OCI-M2 (cell line): ENCODE data around the gene INF2.
"Not testable (repeated sequence)": the region's sequence is repeated elsewhere in the genome, so short reads cannot be mapped to it uniquely, and the experiment has no call there.

Experiments
- DNase-seq: peaks from one replicate; lab custom pipeline; 2025; ENCODE audit not compliant: unreplicated experiment; lab: John Stamatoyannopoulos, UW

Gene INF2

DNA sequence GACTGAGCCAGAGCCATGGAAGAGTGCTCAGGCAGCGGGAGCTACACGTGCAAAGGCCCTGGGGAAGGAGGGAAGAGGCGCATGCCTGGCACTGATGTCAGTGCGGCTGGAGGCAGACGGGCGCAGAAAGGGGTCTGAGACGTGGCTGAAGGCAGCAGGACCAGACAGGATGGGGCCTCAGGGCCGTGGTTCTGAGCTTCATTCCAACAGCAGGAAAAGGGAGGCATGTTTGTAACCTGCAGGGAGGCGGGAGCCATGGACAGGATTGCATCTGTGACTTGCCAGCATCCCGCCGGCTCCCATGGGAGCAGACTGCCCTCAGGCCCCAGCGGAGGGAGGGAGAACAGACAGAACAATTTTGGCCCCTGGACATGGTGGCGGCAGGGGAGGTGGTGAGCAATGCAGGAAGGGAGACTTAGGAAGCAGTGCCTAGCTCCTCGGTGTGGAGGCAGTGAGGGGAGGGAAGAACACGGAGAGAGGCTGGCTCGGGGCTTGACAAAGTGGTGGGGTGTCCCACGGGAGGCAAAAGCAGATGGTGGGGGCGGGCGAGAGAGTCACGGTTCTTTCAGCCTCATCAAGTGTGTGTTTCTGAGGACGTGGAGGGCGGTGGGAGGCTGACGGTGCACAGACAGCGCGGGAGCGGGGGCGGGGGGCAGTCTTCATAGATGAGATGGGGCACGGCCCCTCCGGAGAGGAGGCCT, 33.3 kb upstream of the INF2 start:
- DNase-seq: no peak

DNA sequence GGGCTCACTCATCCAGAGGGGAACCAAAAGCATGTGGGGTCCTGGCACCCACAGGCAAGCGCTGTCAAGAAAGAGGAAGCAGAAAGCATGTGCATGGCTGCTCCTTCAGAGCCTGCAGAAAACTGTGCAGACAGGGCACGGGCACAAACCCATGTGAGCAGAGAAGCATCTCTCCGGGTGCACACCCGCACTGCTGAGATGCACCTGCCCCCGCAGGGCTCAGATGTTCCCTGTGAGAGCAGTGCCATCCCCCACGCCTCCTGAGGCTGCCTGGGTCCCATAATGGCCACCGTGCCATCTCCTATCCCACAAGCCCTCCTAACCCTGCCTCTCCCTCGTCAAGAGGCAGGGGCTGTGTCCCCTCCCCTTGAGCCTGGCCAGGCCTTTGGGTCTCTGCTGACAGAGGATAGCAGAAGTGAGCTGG, 32.3 kb upstream of the INF2 start:
- DNase-seq: no peak

DNA sequence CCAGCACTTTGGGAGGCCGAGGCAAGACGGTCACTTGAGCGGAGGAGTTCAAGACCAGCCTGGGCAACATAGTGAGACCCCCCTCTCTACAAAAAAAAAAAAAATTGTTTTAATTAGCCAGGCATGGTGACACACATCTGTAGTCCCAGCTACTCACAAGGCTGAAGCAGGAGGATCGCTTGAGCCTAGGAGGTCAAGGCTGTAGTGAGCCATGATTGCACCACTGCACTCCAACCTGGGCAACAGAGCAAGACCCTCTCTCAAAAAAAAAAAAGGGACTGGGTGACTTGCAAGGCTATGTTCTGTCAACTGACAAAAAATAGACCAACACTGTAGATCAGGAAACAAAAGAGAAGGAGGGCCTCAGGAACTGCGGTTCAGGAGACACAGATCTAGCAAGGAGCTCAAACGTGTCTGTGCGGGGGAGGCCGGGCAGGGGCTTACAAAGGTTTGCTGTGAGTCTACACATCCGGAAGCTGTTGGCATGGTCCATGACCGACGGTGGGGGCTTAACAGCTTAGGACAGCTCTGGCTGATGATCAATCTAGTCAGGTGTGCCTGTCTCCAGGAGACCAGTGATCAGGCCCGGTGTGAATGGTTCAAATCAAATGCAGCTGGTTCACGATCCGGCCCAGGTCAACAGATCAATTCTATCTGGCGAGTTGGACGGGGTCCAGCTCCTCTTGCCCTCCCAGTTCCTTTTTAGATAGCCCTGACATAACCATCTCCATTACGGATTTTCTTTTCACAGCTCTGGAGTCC, 31.7 kb upstream of the INF2 start:
- no peak for DNase-seq

DNA sequence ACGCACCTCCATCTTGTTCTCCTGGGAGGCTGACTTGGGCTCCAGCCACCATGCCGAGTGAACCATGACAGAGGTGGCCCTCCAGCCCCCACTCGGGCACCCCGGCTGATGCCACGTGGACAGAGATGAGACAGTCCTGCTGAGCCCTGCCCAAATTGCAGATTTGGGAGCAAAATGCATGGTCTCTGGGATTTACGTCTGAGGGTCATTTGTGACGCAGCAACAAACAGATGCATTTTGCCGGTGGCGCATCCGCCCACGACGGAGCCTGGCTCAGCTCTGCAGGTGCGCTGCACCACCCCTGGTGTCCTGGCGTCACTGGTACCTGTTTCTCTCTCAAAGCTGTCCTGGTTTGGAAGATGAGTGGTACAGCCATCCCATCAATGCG, 31.1 kb upstream of the INF2 start:
- DNase-seq: no peak

DNA sequence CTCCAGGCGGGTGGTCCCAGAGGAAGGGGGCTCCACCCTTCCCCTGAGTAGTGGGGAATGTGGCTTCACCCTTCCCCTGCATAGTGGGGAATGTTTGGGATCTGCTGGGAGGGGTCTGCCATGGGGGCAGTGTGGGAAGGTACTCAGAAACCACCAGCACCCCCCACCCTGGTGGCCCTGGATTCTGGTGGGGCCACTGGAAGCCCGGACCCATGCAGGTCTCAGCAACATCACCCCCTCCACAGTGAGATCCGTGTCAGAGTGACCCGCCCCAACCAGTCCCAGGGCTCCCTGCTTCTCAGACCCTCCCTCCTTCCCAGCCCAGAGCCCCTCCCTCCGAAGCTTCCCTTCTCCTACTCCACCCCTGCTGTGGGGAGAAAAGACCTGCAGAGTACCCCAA, 30.3 kb upstream of the INF2 start:
- no peak for DNase-seq

DNA sequence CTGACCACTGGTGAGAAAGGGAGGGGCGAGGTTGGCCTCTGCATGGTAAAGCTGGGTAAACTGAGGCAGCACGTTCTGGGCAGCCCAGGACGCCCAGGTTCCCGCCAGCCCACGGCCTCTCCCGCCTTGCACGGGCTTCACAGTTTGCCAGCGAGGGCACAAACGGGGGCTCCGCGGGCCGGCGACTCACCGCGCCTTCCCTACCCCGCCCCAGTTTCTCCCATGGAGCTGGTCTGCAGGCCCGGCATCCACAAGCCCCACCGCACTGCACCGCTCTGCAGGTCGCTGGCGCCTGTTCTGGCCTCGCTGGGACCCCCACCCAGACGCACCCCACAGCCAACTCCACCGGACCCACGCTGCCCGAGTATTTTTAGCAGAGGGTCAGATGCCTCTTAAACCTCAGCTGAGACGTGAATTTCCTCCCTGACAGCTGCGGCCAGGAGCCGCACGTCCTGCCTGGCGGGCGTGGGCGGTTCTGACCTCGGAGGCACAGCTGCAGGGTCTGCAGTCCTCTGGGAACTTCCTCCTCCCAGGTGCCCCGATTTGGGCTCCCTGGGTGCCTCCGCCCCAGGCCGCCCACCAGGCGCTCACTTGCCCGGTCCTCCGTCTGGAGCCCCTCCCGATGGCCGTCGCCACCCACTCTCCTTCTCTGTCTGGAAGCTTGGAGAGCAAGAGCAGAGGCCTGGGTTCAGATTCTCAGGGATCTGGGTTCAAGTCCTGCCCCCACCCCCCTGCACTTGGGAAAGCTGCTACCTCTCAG, 29.5 kb upstream of the INF2 start:
- DNase-seq: no peak

DNA sequence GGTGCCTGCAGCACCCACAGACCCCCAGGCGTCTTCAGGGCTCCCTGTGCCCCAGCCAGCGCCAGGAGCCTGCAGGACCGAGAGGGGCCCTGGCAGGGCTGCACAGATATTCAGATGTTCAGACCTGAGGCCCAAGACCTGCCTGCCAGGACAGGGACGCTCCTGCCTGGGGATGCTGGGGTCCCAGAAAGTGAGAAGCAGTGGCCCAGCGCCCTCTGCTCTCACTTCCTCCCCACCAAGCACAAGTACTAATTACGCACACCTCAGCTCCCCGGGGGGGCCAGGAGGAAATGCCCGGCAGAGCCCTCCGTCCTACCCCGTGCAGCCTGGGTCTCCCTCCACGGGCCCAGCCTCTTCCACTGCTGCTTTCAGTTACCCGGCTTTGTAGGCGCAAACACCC, 28.8 kb upstream of the INF2 start:
- no peak for DNase-seq

DNA sequence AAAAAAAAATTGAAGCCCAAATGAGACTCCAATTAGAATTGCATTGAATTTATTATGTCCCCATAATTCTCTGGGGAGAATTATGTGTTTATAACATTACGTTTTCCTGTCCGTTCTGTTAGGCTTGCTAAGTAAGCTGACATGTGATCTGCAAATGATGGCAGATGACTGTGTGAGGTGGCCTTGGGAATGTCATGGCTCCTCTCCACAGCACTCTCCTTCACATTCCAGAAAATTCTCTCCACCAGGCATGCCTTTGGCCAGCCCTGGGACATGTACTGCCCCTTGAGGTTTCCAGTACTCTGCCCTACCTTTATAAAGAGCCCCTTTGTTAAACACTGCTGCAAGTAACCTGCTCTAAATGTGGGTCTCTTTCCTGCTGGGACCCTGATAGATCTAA, 28.3 kb upstream of the INF2 start:
- DNase-seq: no peak

DNA sequence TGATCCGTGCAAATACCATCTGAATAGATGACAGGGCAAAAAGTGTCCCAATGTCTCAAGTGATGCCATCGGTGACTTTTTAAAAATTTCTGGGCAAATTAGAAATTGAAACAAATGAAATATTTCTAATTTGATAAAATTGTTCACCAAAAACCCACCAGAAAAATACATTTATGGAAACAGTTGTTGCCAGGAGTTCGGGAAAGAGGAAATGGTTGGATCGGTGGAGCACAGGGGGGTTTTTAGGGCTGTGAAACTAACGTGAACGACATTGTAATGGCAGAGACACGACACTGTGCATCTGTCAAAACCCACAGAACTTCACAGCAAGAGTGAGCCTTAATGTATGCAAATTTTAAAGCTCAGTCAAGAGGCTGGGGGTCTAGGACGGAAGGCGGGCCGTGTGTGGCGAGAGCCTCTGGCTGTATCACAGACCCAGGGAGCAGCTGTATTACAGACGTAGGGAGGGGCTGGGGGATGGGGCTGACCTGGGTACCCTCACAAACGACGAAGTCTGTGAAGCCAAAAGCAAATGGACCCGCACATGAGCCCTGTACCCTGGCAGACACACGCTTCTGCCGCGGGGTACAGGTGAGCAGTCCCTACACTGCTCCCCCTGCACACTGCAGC, 27.8 kb upstream of the INF2 start:
- not testable (repeated sequence) for DNase-seq

DNA sequence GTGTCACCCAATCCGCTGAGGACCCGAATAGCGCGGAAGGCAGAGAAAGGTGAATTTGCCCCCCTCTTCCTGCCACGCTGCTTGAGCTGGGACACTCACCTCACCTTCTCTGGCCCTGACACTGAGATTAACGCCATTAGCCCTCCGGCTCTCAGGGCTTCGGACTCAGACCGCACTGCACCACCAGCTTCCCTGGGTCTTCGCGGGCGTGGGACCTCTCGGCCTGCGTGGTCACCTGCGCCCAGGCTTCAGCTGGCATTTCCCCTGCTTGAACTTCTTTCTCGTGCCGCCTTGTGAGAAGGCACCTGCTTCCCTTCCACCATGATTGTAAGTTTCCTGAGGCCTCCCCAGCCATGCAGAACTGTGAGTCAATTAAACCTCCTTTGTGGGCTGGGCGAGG, 26.9 kb upstream of the INF2 start:
- DNase-seq: not testable (repeated sequence)

DNA sequence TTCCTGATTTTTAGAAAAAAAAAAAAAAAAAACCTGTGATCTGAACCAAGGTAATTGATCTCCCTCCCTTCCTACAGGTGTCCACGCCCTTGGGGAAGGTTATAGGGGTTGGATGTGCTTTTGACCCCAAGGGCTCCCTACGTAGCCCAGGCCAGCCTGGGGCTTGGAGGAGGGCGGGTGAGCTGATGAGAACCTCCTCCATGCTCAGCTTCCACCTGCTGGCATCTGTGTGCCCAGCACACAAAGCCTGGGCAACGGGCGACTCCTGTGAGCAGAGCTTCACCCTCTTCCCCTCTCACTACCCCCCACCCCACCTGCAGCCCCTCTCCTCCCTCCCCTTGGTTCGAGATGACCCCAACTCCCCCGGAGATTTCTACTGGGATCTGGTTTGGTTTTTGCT, 25.3 kb upstream of the INF2 start:
- no peak for DNase-seq

DNA sequence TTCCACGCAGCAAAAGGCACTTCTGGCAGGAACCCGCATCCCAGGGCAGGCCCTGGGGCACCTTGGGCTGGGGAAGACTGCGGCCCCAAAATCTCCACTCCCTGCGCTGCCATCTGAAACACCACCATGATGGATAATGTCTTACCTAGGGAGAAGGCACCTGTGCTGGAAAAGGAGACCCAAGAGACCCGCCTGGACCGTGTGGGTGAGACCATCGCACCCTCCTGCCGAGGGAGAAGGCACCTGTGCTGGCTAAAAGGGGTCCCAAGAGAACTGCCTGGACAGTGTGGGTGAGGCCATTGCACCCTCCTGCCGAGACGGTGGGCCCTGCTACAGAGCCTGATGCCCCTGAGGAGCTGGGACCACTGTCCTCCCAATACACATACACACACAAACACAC, 24.8 kb upstream of the INF2 start:
- no peak for DNase-seq

DNA sequence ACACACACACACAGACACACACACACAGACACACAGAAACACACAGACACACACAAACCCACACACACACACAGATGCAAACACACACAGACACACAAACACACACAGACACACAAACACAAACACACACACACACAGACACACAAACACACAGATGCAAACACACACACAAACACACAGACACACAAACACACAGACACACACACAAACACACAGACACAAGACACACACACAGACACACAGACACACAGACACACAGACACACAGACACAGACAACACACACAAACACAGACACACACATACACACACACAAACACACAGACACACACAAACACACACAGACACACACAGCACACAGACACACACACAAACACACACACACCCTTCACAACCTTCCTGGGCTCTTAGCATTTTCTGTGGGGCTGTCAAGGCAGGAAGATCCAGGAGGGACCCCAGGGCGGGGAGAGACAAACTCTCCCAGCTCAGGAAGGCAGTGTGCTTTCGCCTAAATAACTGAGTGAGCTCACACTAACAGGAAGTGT, 24.2 kb upstream of the INF2 start:
- DNase-seq: no peak

DNA sequence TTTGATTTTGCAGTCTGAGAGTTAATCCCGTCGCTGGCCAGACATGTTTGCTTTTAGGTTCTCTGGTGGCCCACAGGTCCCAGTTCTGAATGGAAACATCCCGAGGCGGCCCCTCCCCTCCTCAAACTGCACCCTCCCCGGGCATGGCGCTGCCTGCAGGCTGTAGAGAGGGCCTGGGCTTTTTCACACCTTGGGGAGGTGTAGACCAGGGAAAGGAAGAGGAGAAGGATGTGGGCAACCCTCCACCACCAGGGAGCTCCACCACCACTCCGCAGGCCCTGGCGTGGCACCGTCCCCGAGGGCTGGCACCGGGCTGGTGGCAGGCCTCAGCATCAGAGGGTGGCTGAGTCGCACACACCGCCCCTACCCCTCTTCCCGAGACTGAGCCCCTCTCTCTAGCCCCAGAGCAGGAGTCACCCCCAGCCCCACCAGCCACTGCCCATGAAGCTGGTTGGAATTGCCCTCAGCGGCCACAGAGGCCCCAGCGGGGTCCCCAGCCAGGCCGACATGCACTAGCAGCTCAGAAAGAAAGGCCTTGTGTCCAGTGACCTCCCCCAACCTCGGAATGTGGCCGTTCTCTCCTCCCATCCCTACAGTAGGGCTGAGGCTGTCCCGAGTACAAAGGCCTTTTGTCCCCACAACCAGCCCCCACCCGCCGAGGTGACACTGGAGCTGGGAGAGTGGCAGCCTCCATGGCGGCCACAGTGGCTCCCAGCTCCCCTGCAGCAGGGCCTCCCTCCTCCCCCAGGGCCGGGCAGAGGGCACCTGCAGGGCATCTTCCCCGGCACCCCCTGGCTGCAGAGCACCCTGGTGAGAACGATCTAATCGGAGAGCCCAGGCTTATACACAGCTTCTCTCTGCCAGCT, 23.5 kb upstream of the INF2 start:
- no peak for DNase-seq

DNA sequence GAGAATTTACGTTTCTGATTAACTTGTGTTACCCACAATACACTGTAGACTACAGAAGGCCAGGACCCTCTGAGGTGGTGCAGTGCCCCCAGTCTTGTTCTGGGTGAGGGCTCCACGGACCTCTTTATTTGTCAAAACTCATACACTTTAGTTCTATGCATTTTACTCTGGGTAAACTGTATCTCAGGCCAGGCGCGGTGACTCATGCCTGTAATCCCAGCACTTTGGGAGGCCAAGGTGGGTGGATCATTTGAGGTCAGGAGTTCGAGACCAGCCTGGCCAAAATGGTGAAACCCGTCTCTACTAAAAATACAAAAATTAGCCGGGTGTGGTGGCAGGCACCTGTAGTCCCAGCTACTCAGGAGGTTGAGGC, 22.9 kb upstream of the INF2 start:
- DNase-seq: not testable (repeated sequence)

DNA sequence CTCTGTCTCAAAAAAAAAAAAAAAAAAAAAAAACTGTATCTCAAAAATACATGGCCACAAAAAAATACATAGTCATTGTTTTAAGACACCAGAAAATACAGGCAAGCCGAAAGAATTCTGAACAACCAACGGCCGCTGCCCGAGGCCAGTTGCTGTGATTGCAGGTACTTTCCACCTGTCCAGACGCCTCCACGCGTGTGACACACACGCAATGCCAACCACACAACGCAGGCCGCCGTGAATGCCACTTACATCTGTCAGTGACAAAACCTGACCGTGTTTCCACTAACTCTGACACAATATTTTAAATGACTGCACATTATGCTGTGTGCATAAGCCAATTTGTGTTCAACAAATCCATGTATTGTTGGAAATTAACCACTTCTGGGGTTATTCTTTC, 22.4 kb upstream of the INF2 start:
- no peak for DNase-seq

DNA sequence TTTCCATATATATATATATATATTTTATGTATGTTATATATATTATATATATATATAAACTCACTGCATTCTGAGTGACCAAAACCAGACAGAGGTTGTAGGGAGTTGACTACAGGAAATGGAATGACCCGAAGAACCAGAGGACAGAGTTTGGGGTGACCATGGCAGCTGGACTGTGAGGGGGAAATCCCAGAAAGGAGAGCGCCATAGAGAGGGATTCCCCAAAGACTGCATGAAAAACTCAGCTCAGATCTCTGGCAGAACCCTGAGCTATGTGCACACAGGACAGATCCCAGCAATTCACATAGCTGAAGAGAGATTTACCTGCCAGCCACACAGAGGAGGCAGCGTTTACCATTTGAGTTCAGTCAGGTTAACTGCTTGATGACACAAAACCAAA, 19.7 kb upstream of the INF2 start:
- no peak for DNase-seq

DNA sequence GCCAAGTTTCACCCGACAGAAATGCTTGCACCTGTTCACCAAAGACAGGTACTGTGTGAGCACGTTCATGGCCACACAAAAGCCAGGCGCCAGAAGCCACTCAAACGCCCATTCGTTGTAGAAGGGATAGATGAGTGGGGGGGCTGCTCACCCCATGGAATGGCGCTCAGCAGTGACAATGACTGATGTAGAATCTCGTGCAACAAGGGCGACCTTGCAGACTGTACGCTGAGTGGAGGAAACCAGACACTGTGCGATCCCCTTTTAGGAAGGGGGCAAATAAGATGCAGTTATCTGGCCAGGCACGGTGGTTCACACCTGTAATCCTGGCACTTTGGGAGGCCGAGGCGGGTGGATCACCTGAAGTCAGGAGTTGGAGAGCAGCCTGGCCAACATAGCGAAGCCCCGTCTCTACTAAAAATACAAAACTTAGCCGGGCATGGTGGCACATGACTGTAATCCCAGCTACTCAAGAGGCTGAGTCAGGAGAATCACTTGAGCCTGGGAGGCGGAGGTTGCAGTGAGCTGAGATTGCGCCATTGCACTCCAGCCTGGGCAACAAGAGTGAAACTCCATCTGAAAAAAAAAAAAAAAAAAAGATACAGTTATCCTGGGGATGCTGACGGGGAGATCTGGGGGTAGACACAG, 18.0 kb upstream of the INF2 start:
- DNase-seq: not testable (repeated sequence)

DNA sequence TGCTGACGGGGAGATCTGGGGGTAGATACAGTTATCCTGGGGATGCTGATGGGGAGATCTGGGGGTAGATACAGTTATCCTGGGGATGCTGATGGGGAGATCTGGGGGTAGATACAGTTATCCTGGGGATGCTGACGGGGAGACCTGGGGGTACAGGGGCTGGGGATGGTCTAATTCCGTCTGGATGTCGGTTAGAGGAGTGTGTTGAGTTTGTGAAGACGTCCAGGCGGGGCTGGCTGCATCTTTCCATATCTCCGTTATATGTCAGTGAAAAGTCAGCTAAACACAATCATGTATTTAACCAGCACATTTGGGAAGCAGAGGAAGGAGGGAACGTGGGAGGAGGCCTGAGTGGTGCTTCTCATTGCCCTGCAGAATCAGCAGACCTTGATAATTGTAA, 17.3 kb upstream of the INF2 start:
- not testable (repeated sequence) for DNase-seq

DNA sequence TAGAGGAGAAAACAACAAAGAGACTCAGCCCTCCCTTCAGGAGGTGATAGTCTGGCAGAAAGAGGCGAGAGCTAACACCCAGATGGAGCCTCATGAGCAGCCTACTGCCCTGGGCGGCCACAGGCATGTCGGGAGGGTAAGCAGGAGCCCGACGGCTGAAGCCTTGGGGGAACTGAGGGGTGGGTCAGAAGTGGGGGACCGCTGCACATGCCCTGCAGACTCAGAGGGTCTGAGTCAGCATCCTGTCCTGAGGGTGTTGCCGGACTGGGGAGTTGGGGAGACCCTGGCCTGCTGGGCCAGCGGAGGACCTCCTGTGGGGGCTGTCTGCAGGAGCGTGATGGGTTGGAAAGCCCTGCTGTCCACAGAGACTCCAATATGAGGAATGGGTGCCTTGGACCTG, 15.9 kb upstream of the INF2 start:
- DNase-seq: no peak
